Panc1 (cell line): ENCODE measurements around the gene GPM6B. TPM values are rescaled to one million over a fixed set of nuclear protein-coding genes. Genes with fewer than 3 reads are reported as not detected.

Experiments
- ATAC-seq: fragments of 200-7000 bp; cut with Tn5 transposase; 2 replicates; pipeline ENCODE4 v1.9.1; 2020; ENCODE audit warnings: mild to moderate bottlenecking, moderate library complexity
- BruUV-seq: library from RNA; stranded (reverse); fragments of 400-500 nt; replicated peaks from 2 replicates; lab custom pipeline; 2021; lab: Mats Ljungman, UMichigan
- CTCF ChIA-PET: fragments of 300-600 bp; sonication (Branson Sonifier 250); formaldehyde crosslinking; loops from one replicate; lab custom pipeline; 2022; ENCODE audit warnings: antibody characterized with exemption; lab: Charles Lee
- POLR2A ChIA-PET: fragments of 300-600 bp; sonication (Branson Sonifier 250); formaldehyde crosslinking; loops from one replicate; lab custom pipeline; 2022; ENCODE audit warnings: antibody characterized with exemption; lab: Charles Lee
- DNase-seq: peaks from one replicate; pipeline ENCODE4 v3.0.0-alpha.2; 2010; ENCODE audit warnings: low read depth, low spot score
- H3K27ac ChIP-seq: 2 replicates; pipeline ENCODE4 v1.5.1; 2011; ENCODE audit warnings: mild to moderate bottlenecking, low read length, inconsistent platforms
- H3K27me3 ChIP-seq: fragments of 200-500 bp; sonication (Bioruptor generic); 2 replicates; pipeline ENCODE4 v1.6.0; 2014; ENCODE audit warnings: low read length, inconsistent platforms; ENCODE audit not compliant: control insufficient read depth, insufficient read depth
- H3K36me3 ChIP-seq: fragments of 200-500 bp; sonication (Bioruptor generic); 2 replicates; pipeline ENCODE4 v1.5.1; 2014; ENCODE audit warnings: inconsistent platforms, mild to moderate bottlenecking, low read length, moderate library complexity; ENCODE audit not compliant: control insufficient read depth, insufficient read depth
- H3K4me1 ChIP-seq: 2 replicates; pipeline ENCODE4 v1.5.1; 2011; ENCODE audit warnings: inconsistent platforms, mild to moderate bottlenecking, low read length, moderate library complexity; ENCODE audit not compliant: control insufficient read depth, insufficient read depth
- H3K4me3 ChIP-seq, 2 experiments: 2 replicates each; pipeline ENCODE4 v1.5.1; 2011 to 2012; ENCODE audit warnings: low read depth in 2 of 2, low read length in 2 of 2, mild to moderate bottlenecking in 2 of 2, inconsistent platforms in 1 of 2, moderate library complexity in 1 of 2
- H3K9me3 ChIP-seq: fragments of 200-500 bp; sonication (Bioruptor generic); 2 replicates; pipeline ENCODE4 v1.5.1; 2014; ENCODE audit warnings: low read depth, mild to moderate bottlenecking, inconsistent platforms, low read length, moderate library complexity; ENCODE audit not compliant: control insufficient read depth, insufficient read depth
- POLR2AphosphoS5 ChIP-seq: IDR thresholded peaks from 2 replicates; pipeline ENCODE4 v1.6.1; 2012; ENCODE audit warnings: mild to moderate bottlenecking, low read depth, low read length, moderate library complexity
- SIN3A ChIP-seq: IDR thresholded peaks from 2 replicates; pipeline ENCODE4 v1.6.1; 2012; ENCODE audit warnings: low read depth, mild to moderate bottlenecking, low read length, moderate library complexity, borderline replicate concordance; ENCODE audit not compliant: insufficient read depth
- TCF7L2 ChIP-seq: IDR thresholded peaks from 2 replicates; pipeline ENCODE4 v1.6.1; 2011; ENCODE audit warnings: mild to moderate bottlenecking, low read depth, low read length, inconsistent platforms
- in situ Hi-C: cut with HindIII; loops from 2 replicates; pipeline ENCODE4 v1.10.0; 2016; ENCODE audit warnings: low sequenced_read_pairs, low pct_unique_long_range_greater_than_20kb
- intact Hi-C: fragments of 100-400 bp; cut with micrococcal nuclease; formaldehyde crosslinking; loops from one replicate; pipeline ENCODE4 v1.10.0; 2022; ENCODE audit not compliant: unreplicated experiment
- total RNA-seq: library from RNA; stranded (reverse); gene quantifications from one replicate; pipeline ENCODE4 v1.2.1, GENCODE V29; 2021; ENCODE audit not compliant: unreplicated experiment
- TF ChIP-seq, protein P1 (sequence below): fragments of 450-650 bp; IDR thresholded peaks from 2 replicates; pipeline ENCODE4 v1.5.1; 2017; ENCODE audit warnings: mild to moderate bottlenecking
- TF ChIP-seq, protein P2 (sequence below), 2 experiments: IDR thresholded peaks; 2 replicates each; pipeline ENCODE4 v1.6.1; 2011 to 2012; ENCODE audit warnings: low read depth in 2 of 2, control low read depth in 1 of 2, low read length in 1 of 2, mild to moderate bottlenecking in 1 of 2, moderate library complexity in 1 of 2; ENCODE audit not compliant: insufficient read depth in 1 of 2

GPM6B gene
- total RNA-seq, 1 experiment from 2014 or later = not detected

DNA sequence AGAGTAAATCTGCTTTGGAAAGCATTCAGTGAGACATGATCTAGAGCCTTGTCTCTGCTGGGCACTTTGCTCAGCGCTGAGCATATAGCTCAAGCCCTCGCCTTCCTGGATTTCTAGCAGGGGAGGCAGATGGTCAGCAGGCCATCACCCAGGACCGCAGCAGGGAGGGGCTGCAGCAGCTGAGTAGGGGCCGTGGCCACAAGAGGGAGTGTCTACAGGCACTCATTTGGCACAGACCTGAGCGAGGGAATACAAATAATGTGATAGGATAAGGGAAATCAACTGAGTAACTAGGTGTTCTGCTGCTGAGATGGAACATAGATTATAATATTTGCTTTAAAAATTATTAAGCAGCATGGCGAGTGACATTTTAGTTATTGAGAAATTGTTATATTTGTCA lies 52.1 kb downstream of the GPM6B start:
- Histone ChIP-seq H3K9me3 (no peaks in the 10 kb centered on the region), H3K27ac (no peak overlapping the region), H3K4me3 (no peak overlapping the region), H3K27me3 (no peaks in the 10 kb centered on the region), H3K4me1 (no peaks in the 10 kb centered on the region), H3K36me3 (peaks cover 5% of the 10 kb centered on the region; the same call in 1 of the 2 replicates)
- in situ Hi-C loops (no loop called here), intact Hi-C loops (no loop called here)
- no peak for DNase-seq
- ChIA-PET CTCF (no interaction called here), POLR2A (no interaction called here)
- no TSS peak for BruUV-seq
- TF ChIP-seq TCF7L2 = no peak
- TF ChIP-seq, protein P1, sequence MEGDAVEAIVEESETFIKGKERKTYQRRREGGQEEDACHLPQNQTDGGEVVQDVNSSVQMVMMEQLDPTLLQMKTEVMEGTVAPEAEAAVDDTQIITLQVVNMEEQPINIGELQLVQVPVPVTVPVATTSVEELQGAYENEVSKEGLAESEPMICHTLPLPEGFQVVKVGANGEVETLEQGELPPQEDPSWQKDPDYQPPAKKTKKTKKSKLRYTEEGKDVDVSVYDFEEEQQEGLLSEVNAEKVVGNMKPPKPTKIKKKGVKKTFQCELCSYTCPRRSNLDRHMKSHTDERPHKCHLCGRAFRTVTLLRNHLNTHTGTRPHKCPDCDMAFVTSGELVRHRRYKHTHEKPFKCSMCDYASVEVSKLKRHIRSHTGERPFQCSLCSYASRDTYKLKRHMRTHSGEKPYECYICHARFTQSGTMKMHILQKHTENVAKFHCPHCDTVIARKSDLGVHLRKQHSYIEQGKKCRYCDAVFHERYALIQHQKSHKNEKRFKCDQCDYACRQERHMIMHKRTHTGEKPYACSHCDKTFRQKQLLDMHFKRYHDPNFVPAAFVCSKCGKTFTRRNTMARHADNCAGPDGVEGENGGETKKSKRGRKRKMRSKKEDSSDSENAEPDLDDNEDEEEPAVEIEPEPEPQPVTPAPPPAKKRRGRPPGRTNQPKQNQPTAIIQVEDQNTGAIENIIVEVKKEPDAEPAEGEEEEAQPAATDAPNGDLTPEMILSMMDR = peak; percentile 19; the same call in 1 of the 2 replicates
- ATAC-seq = no peak

DNA sequence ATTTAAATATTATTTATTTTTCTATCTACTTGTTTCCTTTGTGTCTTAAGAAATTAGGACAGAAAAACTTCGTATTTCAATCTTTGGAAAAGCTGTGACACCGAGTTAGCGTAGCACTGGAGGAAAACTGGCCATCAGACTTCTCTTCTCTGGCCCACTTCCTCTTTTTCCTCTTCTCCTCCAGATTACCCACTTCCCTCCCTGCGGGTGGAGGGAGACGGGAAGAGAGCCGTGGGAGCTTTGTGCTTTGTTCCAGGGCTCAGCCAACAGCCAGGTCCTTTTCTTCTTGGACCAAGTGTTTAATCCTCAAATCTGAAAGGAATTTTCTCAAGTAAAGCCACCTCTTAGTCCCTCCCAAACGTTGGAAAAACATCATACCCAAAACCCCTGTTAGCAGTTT lies 52.6 kb downstream of the GPM6B start:
- DNase-seq = no peak
- POLR2A ChIA-PET = no interaction called here
- Histone ChIP-seq H3K27ac (no peak overlapping the region), H3K27me3 (no peaks in the 10 kb centered on the region), H3K4me3 (no peak overlapping the region), H3K4me1 (no peaks in the 10 kb centered on the region), H3K9me3 (no peaks in the 10 kb centered on the region), H3K36me3 (peaks cover 5% of the 10 kb centered on the region; the same call in 1 of the 2 replicates)
- in situ Hi-C loops = no loop called here
- intact Hi-C loops = no loop called here
- no TSS peak for BruUV-seq
- CTCF ChIA-PET = no interaction called here
- ATAC-seq = no peak
- TF ChIP-seq, protein P1 = no peak
- no peak for TF ChIP-seq TCF7L2
- TF ChIP-seq, protein P2, sequence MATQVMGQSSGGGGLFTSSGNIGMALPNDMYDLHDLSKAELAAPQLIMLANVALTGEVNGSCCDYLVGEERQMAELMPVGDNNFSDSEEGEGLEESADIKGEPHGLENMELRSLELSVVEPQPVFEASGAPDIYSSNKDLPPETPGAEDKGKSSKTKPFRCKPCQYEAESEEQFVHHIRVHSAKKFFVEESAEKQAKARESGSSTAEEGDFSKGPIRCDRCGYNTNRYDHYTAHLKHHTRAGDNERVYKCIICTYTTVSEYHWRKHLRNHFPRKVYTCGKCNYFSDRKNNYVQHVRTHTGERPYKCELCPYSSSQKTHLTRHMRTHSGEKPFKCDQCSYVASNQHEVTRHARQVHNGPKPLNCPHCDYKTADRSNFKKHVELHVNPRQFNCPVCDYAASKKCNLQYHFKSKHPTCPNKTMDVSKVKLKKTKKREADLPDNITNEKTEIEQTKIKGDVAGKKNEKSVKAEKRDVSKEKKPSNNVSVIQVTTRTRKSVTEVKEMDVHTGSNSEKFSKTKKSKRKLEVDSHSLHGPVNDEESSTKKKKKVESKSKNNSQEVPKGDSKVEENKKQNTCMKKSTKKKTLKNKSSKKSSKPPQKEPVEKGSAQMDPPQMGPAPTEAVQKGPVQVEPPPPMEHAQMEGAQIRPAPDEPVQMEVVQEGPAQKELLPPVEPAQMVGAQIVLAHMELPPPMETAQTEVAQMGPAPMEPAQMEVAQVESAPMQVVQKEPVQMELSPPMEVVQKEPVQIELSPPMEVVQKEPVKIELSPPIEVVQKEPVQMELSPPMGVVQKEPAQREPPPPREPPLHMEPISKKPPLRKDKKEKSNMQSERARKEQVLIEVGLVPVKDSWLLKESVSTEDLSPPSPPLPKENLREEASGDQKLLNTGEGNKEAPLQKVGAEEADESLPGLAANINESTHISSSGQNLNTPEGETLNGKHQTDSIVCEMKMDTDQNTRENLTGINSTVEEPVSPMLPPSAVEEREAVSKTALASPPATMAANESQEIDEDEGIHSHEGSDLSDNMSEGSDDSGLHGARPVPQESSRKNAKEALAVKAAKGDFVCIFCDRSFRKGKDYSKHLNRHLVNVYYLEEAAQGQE (IDR thresholded peaks at IDR 0.05; ENCODE audit: insufficient read depth in 1 of 2, low read depth in 2 of 2, low read length in 1 of 2) = no peak
- TF ChIP-seq POLR2AphosphoS5 = no peak
- no peak for TF ChIP-seq SIN3A
